Fibroblast of skin of right biceps (primary cell): ENCODE data around the gene CHAC2.
"Not testable (repeated sequence)": the region's sequence is repeated elsewhere in the genome, so short reads cannot be mapped to it uniquely, and the experiment has no call there.

Source experiments
- DNase-seq: peaks from one replicate; pipeline ENCODE4 v3.0.0-alpha.2; 2013

The CHAC2 gene

DNA sequence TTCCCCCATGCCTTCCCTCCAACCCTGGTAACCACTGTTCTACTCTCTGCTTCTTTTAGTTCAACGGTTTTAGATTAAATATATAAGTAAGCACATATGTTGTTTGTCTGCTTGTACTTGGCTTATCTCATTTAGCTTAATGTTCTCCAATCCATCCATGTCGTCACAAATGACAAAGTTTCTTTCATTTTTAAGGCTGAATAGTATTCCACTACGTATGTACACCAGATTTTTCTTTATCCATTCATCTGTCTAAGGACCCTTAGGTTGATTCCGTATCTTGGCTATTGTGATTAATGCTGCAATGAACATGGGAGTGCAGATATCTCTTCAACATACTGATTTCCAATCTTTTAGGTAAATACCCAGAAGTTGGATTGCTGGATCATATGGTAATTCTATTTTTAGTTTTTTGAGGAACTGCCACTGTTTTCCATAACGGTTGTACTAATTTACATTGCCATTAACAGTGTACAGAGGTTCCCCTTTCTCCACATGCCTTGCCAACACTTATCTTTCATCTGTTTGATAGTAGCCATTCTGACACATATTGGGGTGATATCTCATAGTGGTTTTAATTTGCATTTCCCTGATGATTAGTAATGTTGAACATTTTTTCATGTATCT is 11.0 kb downstream of the CHAC2 start:
- no peak for DNase-seq

DNA sequence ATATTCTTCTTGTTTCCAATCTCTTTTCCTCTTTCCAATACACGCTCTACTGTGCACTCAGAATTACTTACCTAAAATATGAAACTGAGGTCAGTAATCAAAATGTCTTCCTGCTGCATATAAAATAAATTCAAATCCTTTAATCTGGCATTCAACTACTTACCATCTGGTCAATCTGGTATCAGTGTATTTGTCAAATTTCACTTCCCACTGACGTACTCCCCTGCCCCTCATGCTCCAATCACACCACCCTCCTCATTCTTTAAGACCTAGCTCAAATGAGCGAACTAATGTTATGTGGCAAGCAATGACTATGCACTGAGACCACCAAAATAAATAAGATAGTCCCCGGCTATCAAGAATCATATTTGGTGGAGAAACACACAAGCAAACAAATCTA is 12.5 kb downstream of the CHAC2 start:
- no peak for DNase-seq

DNA sequence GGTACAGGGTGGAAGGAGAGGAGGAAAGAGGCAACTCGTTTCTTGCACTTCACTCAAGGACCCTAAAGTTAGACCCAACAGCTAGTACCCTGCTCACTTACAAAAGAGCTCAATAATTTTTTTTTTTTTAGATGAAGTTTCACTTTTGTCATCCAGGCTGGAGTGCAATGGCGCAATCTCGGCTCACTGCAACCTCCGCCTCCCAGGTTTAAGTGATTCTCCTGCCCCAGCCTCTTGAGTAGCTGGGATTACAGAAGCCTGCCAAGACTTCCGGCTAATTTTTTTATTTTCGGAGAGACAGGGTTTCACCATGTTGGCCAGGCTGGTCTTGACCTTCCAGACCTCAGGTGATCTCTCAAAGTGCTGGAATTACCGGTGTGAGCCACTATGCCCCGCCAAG is 15.1 kb downstream of the CHAC2 start:
- no peak for DNase-seq

DNA sequence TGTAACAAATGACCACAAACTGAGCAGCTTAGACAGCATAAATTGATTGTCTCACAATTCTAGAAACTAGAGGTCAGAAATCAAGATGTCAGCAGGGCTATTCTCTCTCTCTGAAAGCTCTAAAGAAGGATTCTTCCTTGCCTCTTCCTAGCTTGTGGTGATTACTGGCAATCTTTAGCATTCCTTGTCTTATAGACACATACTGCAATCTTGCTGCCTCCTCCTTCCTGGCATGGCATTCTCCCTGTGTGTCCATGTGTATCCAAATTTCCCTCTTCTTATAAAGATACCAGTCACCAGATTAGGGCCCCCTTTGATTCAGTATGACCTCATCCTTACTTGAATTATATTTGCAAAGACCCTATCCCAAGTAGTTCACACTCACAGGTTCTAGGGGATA is 16.8 kb downstream of the CHAC2 start:
- DNase-seq = peak; percentile 14

DNA sequence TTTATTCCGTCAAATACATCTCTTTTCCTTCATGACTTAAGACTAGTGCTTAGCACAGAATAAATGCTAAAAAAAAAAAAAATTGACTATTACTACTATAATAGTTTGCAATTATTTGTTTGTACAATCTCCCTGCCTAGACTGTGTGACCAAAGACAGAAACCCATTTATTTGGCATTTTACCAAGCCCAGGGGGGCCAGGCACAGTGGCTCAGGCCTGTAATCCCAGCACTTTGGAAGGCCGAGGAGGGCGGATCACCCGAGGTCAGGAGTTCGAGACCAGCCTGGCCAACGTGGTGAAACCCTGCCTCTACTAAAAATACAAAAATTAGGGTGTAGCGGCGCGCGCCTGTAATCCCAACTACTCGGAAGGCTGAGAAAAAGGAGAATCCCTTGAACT is 17.8 kb downstream of the CHAC2 start:
- peak; percentile 11 for DNase-seq

DNA sequence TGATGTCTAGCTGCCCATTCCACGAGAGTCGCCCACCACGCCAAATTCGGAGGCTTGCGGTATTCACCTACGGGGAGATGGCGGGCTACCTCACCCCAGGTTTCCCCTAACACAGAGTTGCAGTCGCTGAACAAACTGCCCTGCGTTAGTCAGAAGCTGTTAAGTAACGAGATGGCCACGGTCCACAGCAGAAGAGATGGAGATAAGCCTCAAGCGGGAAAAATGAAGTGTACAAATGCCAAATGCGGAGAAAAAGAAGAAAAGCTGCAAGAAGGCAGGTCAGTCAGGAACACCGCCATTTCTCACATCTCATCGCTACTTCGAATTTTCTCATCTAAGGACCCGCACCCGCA is 18.7 kb downstream of the CHAC2 start:
- DNase-seq = peak; percentile 45

DNA sequence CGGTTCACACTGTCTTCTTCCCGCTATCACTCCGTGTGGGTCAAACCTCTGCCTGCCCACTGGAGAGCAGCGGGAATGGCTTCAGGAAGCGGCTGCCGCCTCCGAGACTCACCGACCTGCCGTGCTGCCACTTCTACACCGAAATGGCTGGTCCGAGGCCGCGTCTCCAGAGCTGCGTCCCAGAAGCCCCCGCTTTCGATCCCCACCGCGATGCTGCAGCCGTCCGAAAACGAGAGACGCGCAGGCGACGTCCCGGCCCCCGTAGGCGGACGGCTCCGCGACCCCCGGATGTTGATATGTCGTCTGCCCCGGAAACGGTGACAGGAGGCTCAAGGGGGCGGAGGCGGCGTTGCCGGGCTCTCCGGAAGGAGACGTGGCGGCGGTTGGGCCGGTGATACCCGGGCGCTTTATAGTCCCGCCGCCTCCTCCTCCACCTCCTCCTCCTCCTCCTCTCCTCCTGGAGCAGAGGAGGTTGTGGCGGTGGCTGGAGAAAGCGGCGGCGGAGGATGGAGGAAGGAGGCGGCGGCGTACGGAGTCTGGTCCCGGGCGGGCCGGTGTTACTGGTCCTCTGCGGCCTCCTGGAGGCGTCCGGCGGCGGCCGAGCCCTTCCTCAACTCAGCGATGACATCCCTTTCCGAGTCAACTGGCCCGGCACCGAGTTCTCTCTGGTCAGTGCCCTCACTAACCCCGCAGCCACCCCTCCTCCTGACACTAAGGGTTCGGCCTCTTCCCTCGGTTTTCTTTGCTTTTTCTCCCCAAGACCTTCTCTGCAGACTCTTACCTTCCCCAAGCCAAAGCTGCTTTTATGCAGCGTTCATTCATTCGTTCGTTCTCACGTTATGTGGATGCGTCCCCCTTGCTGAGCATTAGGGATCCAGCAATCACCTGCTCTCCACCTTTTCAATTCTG is 19.4 kb downstream of the CHAC2 start, which contains the start of the genes ASB3 and ERLEC1:
TSS of gene ASB3 (minus strand) at position 249 of the 909 bp plus-strand sequence. CDS start 21,381 bp downstream, outside the sequence.
TSS of gene ERLEC1 (plus strand) at position 340 of the 909 bp plus-strand sequence. CDS start at position 507, 167 bp downstream.
- peak; percentile 94 for DNase-seq

DNA sequence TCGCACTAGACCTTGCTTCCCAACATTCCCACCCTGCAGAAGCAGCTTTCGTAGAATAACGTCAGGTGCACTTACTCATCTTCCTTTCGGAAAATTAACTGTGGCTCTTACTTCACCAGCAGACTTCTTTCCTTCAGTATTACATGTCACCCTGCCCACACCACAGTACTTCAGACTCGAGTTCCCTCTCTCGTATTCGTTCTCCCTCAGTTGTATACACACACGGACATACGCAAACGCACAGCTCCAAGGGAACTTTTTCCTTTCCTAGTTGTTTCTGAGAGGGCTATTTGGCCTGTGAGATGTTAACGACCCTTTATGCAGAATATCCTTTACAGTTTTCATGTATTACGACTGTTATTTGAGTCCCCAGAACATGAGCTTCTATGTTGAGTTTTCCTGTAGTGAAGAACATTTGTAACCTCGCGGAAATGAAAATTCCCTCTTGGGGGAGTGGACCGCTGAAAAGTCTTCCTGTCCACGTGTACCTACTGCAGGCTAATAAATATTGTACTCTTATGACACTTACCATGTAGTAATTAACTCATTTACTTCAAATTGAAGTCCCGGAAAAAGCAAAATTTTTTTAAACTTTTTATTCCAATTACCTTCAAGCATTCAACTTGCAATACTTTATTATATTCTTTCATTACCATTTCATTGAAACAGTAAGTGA is 20.1 kb downstream of the CHAC2 start:
- peak; percentile 16 for DNase-seq

DNA sequence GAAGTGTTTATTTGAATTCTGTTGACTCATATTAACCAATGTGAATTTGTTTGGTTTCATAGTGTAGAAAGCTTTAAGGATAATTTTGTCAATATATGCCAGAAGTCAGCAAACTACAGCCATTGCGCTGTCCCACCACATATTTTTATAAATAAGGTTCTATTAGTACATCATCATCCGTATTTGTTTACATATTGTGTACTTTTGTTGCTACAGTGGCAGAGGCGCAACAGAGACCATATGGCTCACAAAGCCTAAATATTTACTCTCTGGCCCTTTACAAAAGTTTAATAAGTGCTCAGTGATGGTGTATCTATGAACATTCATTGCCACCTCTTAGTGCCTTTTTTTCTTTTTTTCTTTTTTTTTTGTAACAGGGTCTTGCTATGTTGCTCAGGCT is 25.7 kb downstream of the CHAC2 start:
- no peak for DNase-seq

DNA sequence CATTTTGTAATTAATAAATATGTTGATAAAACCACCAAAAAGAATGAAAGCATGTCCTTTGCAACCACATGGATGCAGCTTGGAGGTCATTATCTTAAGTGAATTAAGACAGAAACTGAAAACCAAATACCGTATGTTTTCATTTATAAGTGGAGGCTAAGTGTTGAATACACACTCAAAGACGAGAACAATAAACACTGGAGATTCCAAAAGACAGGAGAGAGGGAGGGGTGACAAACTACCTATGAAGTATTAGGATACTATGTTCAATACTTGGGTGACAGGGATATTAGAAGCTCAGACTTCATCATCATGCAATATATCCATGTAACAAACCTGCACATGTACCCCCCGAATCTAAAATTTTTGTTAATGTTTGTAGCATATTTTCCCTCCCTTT is 26.2 kb downstream of the CHAC2 start:
- DNase-seq = no peak

DNA sequence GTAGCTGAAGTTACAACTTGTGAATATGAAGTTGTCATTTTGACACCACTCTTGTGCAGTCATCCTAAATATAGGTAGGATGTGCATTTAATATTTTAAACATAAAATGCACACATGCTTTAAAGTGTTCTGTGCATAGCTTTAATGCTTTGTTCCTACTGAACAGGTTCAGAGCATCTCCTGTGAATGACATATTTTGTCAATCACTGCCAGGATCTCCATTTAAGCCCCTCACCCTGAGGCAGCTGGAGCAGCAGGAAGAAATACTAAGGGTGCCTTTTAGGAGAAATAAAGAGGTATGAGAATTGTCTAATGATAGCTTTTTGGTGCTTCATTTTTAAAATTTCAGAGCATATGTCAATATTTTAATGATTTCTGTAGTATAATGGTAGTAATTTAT is 33.9 kb downstream of the CHAC2 start:
- no peak for DNase-seq

DNA sequence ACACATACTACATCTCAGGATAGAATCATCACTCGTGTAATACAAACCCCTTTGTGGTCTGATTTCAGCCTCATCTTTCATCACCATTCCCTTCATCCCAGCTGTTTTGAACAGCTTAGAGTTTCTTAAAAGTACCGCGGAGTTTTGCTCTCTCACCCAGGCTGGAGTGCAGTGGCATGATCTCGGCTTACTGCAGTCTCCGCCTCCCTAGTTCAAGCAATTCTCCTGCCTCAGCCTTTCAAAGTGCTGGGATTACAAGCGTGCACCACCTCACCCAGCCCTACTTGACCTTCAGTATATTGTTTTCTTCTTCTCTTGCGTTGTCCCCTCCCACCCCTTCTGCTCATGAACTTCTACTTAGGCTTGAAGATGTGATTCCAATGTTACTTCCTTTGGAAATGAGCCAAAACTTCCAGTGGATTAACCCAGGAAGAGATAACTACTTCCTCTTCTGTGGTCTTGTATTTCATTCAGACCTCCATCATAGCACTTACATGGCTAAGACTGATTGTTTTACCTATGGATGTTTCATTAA is 35.1 kb downstream of the CHAC2 start:
- no peak for DNase-seq

DNA sequence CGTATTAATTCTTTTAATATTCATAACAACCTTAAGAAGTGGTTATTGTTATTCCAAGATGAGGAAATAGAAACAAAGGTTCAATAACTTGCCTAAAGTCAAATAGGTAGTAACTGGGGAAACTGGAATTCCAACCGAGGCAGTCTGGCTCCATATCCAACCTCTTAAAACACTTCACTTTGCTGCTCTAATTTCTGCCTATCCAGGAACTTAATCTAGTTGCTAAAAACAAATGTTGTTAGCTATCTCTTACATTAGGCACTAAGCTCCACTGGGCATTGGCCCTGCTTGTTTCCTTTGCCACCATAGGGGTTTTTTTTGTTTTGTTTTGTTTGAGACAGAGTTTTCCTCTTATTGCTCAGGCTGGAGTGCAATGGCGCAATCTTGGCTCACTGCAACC is 44.0 kb downstream of the CHAC2 start:
- DNase-seq = no peak

DNA sequence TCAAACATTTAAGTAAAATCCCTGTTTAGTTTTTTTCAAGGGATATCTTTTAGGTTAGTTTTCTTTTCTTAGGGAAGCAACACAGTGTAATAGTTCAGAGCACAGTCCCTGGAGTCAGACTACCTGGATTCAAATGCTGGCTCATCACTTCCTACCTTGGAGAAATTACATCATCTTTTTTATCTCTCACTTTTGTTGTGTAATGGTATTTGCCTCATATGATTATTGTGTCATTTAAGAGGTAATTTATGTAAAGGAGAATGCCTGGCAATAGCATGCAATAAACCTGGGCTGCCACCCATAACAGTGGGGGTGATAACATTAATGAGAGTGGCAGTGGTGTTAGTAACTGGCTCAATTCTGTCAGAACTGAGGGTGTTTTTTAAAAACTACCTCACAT is 45.5 kb downstream of the CHAC2 start:
- no peak for DNase-seq

DNA sequence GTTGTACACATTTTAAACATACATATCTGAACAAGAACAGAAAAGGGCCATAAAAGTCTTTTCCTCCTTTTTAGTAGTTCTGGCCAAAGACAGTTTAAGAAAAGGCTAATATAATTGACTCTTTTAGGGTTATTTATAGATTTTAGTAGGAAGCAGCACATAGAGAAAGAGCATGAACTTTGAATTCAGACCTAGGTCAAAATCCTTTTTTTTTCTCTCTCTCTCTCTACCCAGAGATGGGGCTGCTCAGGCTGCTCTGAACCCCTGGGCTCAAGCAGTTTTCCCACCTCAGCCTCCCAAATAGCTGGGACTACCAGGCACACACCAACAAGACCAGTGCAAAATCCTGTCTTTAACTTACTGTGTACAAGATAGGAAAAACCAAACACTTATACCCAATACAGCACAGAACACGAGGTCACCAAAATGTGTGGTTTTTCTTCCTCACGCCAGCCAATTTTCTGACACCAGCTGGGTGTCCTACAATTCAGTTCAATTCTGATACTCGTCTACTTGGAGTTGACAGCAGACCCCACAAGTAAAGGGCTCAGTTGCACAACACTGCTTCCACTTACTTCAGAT is 51.3 kb downstream of the CHAC2 start:
- no peak for DNase-seq

DNA sequence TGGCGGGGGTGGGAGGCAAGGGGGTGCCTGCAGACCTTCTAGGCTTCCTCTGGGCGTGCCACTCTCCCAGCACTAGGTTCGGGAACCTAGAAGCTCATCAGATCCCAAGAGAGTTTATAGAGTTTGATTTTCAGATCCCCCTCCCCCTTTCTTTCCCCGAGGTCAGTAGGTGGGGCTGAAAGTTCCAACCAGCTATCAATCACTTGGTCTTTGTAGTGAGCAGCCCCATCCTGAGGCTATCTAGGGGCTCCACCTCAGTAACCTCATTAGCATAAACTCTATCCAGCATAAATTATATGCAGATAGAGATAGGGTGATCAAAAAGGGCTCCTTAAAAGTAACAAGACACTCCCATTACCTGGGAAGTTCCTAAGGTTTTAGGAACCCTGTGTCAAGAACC is 52.0 kb downstream of the CHAC2 start:
- no peak for DNase-seq

DNA sequence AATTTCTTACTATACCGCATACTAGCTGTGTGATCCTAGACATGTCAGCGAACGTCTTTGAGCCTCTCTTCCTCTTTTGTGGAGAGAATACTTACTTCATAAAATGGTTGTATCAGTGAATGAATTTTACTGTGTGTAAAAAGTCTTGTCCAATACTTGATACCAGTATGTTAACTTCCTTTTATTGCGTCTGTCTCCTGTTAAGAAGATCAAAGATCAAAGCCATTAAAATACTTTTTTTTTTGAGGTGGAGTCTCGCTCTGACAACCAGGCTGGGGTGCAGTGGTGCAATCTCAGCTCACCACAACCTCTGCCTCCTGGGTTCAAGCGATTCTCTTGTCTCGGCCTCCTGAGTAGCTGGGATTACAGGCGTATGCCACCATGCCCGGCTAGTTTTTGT is 52.4 kb downstream of the CHAC2 start:
- DNase-seq = no peak

DNA sequence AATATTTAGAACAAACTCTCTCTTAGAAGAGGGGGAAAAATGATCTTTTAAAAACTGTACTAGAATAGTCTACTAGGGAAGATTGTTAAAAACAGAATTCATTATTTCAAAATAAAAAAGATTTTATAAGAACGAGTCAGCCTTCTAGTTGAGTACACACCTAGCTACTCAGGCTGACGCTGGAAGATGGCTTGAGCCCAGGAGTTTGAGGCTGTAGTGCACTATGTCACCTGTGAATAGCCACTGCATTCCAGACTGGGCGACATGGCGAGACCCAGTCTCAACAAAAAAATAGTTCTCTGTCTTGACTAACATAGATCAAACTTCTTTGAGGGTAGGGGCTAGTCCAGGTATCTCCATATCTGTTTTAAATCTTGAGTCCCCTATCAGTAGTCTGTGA is 53.1 kb downstream of the CHAC2 start:
- no peak for DNase-seq

DNA sequence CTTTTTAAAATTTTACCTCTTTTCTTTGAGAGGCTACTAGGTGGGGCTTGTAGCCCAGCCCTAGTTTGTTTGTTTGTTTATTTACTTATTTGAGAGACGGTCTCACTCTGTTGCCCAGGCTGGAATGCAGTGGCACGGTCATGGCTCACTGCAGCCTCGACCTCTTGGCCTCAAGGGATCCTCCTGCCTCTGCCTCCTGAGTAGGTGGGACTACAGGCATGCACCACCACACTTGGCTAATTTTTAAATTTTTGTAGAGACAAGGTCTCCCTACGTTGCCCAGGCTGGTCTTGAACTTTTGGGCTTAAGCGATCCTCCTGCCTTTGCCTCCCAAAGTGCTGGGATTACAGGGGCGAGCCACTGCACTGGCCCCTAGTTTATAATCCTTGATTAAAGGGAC is 54.2 kb downstream of the CHAC2 start:
- DNase-seq = no peak

DNA sequence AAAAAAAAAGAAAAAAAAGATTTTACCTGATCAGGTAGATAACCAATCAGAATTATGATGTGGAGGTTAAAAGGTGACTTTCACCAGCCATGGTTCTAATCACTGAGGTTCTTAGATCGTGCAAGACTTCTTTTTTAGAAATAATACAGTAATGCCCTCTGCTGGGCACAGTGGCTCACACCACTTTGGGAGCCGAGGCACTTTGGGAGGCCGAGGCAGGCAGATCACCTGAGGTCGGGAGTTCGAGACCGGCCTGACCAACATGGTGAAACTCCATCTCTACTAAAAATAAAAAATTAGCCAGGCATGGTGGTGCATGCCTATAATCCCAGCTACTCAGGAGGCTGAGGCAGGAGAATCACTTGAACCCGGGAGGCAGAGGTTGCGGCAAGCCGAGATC is 56.0 kb downstream of the CHAC2 start:
- not testable (repeated sequence) for DNase-seq
